HG03097 (cell line): ENCODE measurements around the gene GPER1.
"Not testable (repeated sequence)": the region's sequence is repeated elsewhere in the genome, so short reads cannot be mapped to it uniquely, and the experiment has no call there.

Source experiments
- ATAC-seq: cut with Tn5 transposase; IDR thresholded peaks from one replicate; pipeline ENCODE4 v1.9.1; 2021; ENCODE audit not compliant: unreplicated experiment, low FRiP score

Gene GPER1

DNA sequence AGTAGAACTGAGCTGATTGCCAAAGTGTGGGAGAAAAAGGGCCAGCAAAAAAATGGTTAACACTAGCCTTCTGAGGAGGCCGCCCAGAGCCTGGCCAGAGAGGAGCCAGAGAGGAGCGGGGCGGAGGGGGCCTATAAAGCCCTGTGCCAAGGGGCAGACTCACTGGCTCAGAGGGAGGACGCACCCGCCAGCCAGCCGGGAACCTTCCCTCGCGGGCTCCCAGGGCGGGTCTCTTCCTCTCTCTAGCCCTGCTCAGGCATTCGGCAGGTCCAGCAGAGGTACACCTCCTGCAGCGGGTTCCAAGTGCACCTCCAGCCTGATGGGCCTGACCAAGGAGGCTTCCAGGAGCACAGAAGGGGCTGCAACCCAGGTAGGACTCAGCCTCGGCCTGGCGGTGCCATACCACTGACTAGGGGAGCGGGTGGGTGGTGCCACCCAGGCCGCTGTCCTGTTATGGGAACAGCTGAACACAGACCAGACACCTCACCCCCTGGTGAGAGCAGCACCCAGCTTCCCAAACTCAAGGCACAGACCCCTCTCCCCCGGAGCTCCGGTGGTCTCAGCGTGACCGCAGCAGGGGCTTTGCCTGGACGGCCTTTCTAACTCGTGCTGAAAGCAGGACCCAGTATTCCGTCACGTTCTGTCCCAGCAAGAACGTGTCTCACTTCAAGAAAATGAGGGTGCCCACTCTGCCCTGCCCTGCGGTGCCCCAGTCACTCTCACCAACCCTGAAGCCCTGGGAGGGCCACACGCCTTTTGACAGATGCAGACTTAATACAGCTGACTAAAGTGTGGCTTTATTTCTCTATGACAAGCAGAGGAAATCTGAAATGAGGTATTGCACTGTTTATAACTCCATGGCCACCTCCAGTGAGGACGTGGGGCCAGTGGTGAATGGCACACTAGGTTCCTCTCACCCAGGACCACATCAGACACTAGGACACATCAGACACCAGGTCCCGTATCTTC is at the start of gene GPER1:
GPER1 (plus strand) TSS at position 162 of the 969 bp plus-strand sequence. CDS start 3,616 bp downstream, outside the sequence.
- ATAC-seq = no peak

GRCh38 chr7:1040233-1040632 is 47.7 kb upstream of the GPER1 start:
- ATAC-seq = not testable (repeated sequence)

DNA sequence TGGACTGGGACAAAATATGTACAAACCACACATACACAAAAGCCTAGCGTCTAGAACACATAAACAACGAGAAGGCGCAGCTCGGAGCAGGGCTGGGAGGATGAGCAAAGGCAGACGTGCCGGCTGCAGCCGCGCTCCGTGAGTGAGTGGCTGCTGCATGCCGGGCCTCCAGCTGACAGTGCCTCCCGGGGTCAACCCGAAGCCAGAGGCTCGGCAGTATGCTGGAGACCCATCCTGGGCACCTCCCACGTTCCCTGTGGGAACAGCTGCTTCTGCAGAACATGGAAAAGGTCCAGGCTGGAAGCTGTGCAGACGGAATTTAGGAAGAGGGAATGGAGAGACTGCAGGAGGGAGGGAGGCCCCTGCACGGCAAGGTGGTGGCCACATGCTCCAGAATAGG is 47.1 kb upstream of the GPER1 start:
- no peak for ATAC-seq

- no peak for ATAC-seq
These were observed 46.1 kb upstream of the GPER1 start for GRCh38 chr7:1041551-1042491.

GRCh38 chr7:1042492-1042833 is 45.5 kb upstream of the GPER1 start:
- no peak for ATAC-seq

- no peak for ATAC-seq
These were observed 44.2 kb upstream of the GPER1 start for GRCh38 chr7:1043552-1044188.

- ATAC-seq = peak; percentile 79
These were observed 43.5 kb upstream of the GPER1 start, which contains the start of gene GPR146 for GRCh38 chr7:1044189-1045068. Gene GPR146, plus strand, starts transcription at chr7:1044546. Its CDS starts 12,970 bp downstream, at chr7:1057516.

- no peak for ATAC-seq
These were observed 42.5 kb upstream of the GPER1 start for GRCh38 chr7:1045069-1046063.

GRCh38 chr7:1046722-1047679 is 40.9 kb upstream of the GPER1 start:
- no peak for ATAC-seq

GRCh38 chr7:1049006-1049741 is 38.7 kb upstream of the GPER1 start:
- no peak for ATAC-seq

GRCh38 chr7:1049801-1050200 is 38.1 kb upstream of the GPER1 start:
- no peak for ATAC-seq

GRCh38 chr7:1050254-1050906 is 37.5 kb upstream of the GPER1 start:
- ATAC-seq = no peak

DNA sequence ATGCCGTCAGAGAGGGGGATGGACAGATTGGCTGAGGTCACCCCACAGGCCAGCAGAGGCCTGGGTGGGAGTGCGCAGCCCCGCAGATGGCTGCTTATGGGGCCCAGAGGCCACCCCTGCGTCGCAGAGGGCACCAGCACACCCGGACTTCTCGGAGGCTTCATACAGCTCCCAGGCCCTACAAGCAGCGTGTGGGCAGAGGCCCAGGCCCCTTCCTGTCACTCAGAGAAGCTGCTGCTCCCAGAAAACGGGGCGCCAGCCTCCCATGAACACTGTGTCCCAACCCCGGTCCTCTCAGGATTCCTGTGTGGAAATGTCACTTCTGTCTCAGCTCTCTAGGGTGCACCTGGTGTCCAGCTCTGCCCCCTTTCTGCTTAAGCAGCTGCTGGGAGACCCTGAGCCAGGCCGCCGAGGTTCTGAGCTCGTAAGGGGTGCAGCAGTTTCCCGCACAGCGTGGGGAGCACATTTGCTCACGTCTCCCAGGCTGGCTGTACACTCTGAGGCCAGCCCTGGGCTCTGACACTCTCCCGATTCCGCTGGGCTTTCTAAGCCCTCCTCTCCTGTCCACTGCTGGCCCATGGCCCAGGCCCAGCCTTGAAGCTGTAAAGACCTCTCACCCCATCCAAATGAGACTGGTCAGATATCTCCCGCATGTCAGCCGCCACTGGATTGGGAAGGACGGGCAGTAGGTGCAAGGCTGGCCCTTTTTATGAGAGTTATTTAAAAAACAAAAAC is 36.8 kb upstream of the GPER1 start:
- ATAC-seq = no peak

DNA sequence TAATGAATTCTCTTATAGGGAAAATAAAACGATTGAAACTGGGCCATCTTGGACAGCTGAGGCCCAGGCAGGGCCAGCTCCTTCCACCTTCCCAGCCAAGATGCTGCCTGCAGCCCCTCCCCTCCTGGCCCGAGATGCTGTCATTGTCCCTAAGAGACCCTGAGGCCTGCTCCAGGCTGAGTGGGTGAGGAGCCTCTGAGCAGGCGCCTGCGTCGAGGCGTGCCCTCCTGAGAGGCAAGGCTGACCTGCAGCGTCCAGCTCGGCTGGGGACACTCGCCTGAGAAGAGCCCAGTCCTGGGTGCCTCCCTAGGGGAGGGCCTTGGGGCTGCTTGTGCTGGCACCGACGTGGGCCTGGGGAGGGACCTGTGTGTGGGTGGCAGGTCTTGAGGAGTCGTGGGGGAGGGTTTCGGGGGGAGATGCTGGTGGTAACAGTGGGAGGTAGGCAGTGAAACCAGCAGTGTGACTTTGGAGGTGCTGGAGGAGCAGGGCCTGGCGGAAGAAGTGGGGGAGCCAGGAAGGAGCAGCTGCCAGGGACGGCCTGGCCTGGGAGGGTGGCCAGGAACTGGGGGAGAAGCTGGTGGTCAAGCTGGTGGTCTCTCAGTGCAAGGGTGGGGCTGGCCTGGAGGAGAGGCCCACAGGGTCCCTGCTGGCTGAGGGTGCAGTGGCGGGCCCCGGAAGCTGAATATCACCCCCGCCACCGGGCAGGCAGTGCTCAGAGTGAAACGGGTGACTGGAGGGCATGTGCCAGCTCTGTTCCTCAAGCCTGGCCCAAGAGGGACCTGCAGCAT is 35.7 kb upstream of the GPER1 start:
- ATAC-seq = no peak

- no peak for ATAC-seq
These were observed 34.9 kb upstream of the GPER1 start for GRCh38 chr7:1053002-1053411.
